HepG2 (cell line): ENCODE results near the gene LDB2. TPM values are rescaled to one million over a fixed set of nuclear protein-coding genes. Genes with fewer than 3 reads are reported as not detected.
"Not testable (repeated sequence)": the region's sequence is repeated elsewhere in the genome, so short reads cannot be mapped to it uniquely, and the experiment has no call there.

Experiments
- ATAC-seq: fragments of 200-7000 bp; cut with Tn5 transposase; 3 replicates; pipeline ENCODE4 v1.9.1; 2020; ENCODE audit warnings: mild to moderate bottlenecking, moderate library complexity
- BruUV-seq: library from RNA; stranded (reverse); fragments of 400-500 nt; replicated peaks from 2 replicates; lab custom pipeline; 2021; lab: Mats Ljungman, UMichigan
- CTCF ChIA-PET: fragments of 300-600 bp; formaldehyde crosslinking; extraction: SDS; loops from one replicate; lab custom pipeline; 2021; ENCODE audit warnings: low total read pairs, inconsistent platforms, low intra/inter-chr PET ratio; lab: Yijun Ruan, JAX
- POLR2A ChIA-PET: fragments of 350-600 bp; sonication (Branson Sonifier 250); formaldehyde crosslinking; loops from one replicate; lab custom pipeline; 2020; ENCODE audit warnings: antibody characterized with exemption, inconsistent platforms; lab: Yijun Ruan, JAX
- DNase-seq: peaks from one replicate; pipeline ENCODE4 v3.0.0-alpha.2; 2015; ENCODE audit warnings: low spot score
- FAIRE-seq: peaks from 3 replicates; lab custom pipeline; 2011; peaks lifted over from hg19 to GRCh38; lab: Jason Lieb, UNC
- H2AFZ ChIP-seq: one replicate; pipeline ENCODE4 v1.6.1; 2011; ENCODE audit warnings: low read length, inconsistent platforms
- H3K27ac ChIP-seq: fragments of 300-600 bp; 3 replicates; pipeline ENCODE4 v1.8.0; 2011; ENCODE audit warnings: mixed run types, mild to moderate bottlenecking, mixed read lengths, low read length, inconsistent platforms; ENCODE audit not compliant: insufficient read depth; ENCODE audit errors: extremely low read length
- H3K27me3 ChIP-seq, 2 experiments: fragments of 200-600 bp in 1 of 2; 2 replicates in 1 of 2; 3 replicates in 1 of 2; pipeline versions ENCODE4 v1.6.0 to v1.8.0; 2011; ENCODE audit warnings: low read length in 2 of 2, mild to moderate bottlenecking in 2 of 2, moderate library complexity in 2 of 2, inconsistent platforms in 1 of 2; ENCODE audit not compliant: insufficient read depth in 2 of 2, control insufficient read depth in 1 of 2
- H3K36me3 ChIP-seq, 2 experiments: fragments of 200-600 bp in 1 of 2; replicated peaks in 1 of 2; 2 replicates in 1 of 2; 3 replicates in 1 of 2; pipeline versions ENCODE4 v1.5.1 to v1.8.0; 2011; ENCODE audit warnings: low read length in 2 of 2, inconsistent platforms in 1 of 2; ENCODE audit not compliant: insufficient read depth in 2 of 2, control insufficient read depth in 1 of 2
- H3K4me1 ChIP-seq: 2 replicates; pipeline ENCODE4 v1.5.1; 2012; ENCODE audit warnings: low read length, inconsistent platforms; ENCODE audit not compliant: insufficient read depth
- H3K4me2 ChIP-seq: 2 replicates; pipeline ENCODE4 v1.6.0; 2011; ENCODE audit warnings: low read depth, low read length, inconsistent platforms
- H3K4me3 ChIP-seq, 3 experiments: fragments of 200-600 bp in 1 of 3; sonication (generic), shearing (Covaris generic) in 1 of 3; replicated peaks in 1 of 3; 2 replicates each; pipeline ENCODE4 v1.5.1; 2011 to 2016; ENCODE audit warnings: low read length in 3 of 3, inconsistent platforms in 2 of 3, low read depth in 2 of 3, mild to moderate bottlenecking in 2 of 3, control low read depth in 1 of 3, mixed read lengths in 1 of 3; ENCODE audit not compliant: insufficient read depth in 1 of 3
- H3K79me2 ChIP-seq: one replicate; pipeline ENCODE4 v1.6.1; 2011; ENCODE audit warnings: low read length, inconsistent platforms; ENCODE audit not compliant: insufficient read depth
- H3K9ac ChIP-seq: 2 replicates; pipeline ENCODE4 v1.6.0; 2011; ENCODE audit warnings: mild to moderate bottlenecking, low read depth, low read length, inconsistent platforms; ENCODE audit not compliant: insufficient read depth
- H3K9me3 ChIP-seq: 2 replicates; pipeline ENCODE4 v1.5.1; 2012; ENCODE audit warnings: mild to moderate bottlenecking, low read length
- H4K20me1 ChIP-seq: 2 replicates; pipeline ENCODE4 v1.6.0; 2011; ENCODE audit warnings: inconsistent platforms, mild to moderate bottlenecking, low read length, moderate library complexity; ENCODE audit not compliant: insufficient read depth
- WGBS: methylation state at CpG from one replicate; pipeline ENCODE4 v1.1.6; 2017; ENCODE audit warnings: low lambda C conversion rate; 5-methylcytosine and 5-hydroxymethylcytosine counted together
- in situ Hi-C: cut with HindIII; loops from 2 replicates; pipeline ENCODE4 v1.10.0; 2017; ENCODE audit warnings: low pct_unique_long_range_greater_than_20kb; ENCODE audit not compliant: extremely low pct_ligation_motif_present
- intact Hi-C: fragments of 100-400 bp; cut with micrococcal nuclease; formaldehyde crosslinking; loops from one replicate; pipeline ENCODE4 v1.10.0; 2022; ENCODE audit not compliant: unreplicated experiment
- polyA plus RNA-seq, 8 experiments: library from polyadenylated mRNA; depleted of rRNA in 3 of 8; stranded (reverse) in 7 of 8; unstranded in 1 of 8; fragments of >200 nt; fragmentation: Illumina TruSeq in 4 of 8; extraction: Trizol in 4 of 8; gene quantifications; 2 replicates each; pipeline versions ENCODE4 v1.2.1 to v1.2.3, GENCODE V29; 2011 to 2016; ENCODE audit warnings: low read depth in 4 of 8, missing spikeins in 1 of 8, mixed read lengths in 1 of 8; ENCODE audit not compliant: insufficient read depth in 1 of 8
- total RNA-seq, 5 experiments: library from RNA; depleted of rRNA; stranded (reverse); fragments of >200 nt; fragmentation: Illumina TruSeq; extraction: Trizol; gene quantifications; 2 replicates each; pipeline ENCODE4 v1.2.3, GENCODE V29; 2016; ENCODE audit warnings: low read depth in 1 of 5
- TF ChIP-seq, protein P1 (sequence below): sonication (generic); formaldehyde crosslinking; IDR thresholded peaks from 2 replicates; pipeline ENCODE4 v1.9.0; 2022; ENCODE audit warnings: low read depth, missing genetic modification reagents

Gene LDB2
- total and polyA plus RNA-seq, 2 of the 13 experiments (the other 11 are each of a cell fraction or from before 2014, with no cell fraction given), result not detected

DNA sequence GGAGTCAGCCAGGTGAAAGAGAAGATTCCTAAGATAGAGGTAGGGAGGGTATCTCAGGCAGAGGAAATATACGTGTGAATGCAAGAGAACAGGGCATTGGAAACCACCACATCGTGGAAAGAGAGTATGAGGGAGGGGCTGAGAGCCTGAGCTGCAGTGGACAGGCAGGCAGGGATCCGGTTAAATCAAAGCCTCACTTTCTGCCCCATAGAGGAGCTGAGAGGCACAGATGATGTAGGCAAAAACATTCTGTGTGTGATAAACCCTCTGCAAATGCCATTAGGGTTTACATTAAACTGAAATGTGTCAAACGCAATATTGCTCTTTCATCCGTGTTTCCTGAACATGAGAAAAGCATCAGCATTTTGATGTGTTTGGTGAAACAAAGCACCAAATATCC lies 374.0 kb downstream of the LDB2 start:
- intact Hi-C loops, result no loop called here
- Histone ChIP-seq H3K4me2 (no peak overlapping the region), H3K79me2 (no peaks in the 10 kb centered on the region), H3K4me3 (no peak overlapping the region), H3K4me1 (no peaks in the 10 kb centered on the region), H3K27ac (no peak overlapping the region)
- no TSS peak for BruUV-seq
- DNase-seq (no peak), FAIRE-seq (no peak)
- TF ChIP-seq, protein P1, sequence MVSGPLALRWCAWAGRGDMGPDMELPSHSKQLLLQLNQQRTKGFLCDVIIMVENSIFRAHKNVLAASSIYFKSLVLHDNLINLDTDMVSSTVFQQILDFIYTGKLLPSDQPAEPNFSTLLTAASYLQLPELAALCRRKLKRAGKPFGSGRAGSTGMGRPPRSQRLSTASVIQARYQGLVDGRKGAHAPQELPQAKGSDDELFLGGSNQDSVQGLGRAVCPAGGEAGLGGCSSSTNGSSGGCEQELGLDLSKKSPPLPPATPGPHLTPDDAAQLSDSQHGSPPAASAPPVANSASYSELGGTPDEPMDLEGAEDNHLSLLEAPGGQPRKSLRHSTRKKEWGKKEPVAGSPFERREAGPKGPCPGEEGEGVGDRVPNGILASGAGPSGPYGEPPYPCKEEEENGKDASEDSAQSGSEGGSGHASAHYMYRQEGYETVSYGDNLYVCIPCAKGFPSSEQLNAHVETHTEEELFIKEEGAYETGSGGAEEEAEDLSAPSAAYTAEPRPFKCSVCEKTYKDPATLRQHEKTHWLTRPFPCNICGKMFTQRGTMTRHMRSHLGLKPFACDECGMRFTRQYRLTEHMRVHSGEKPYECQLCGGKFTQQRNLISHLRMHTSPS (CRISPR knock-in tag), result no peak
- TF ChIP-seq, all 625 proteins: peak for 0
- no peaks in the 10 kb centered on the region for H3K36me3 ChIP-seq
- no peak for ATAC-seq
- CTCF ChIA-PET, result no interaction called here
- in situ Hi-C loops, result no loop called here
- H3K27me3 ChIP-seq, result 0 out of 5 replicates have a peak, but pooled peaks cover 0 to 6% of the 10 kb centered on the region in 2 experiments
- H3K9ac ChIP-seq, result no peak overlapping the region
- 8% methylated on average over 5 of the region's 5 CpGs for WGBS
- H2AFZ ChIP-seq, result no peak overlapping the region
- no peaks in the 10 kb centered on the region for H3K9me3 ChIP-seq
- no peaks in the 10 kb centered on the region for H4K20me1 ChIP-seq
- POLR2A ChIA-PET, result no interaction called here

DNA sequence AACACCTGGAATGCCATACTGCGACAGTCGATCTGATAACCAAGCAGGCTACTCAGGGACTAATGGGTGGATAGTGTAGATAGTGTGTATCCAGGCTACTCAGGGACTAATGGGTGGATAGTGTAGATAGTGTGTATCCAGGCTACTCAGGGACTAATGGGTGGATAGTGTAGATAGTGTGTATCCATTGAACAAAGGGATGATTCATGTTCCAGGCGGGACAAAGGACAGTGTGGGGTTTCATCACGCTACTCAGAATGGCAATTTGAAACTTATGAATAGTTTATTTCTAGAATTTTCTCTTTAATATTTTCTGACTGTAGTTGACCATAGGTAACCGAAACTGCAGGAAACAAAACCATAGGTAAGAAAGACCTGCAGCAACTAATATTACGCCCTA lies 374.9 kb downstream of the LDB2 start:
- H3K27ac ChIP-seq, DNase-seq, H3K27me3 ChIP-seq, in situ Hi-C loops, BruUV-seq, H3K9me3 ChIP-seq, H3K4me2 ChIP-seq, H3K4me3 ChIP-seq, H3K9ac ChIP-seq, FAIRE-seq, CTCF ChIA-PET, intact Hi-C loops, H3K4me1 ChIP-seq, POLR2A ChIA-PET, ATAC-seq, H2AFZ ChIP-seq, H4K20me1 ChIP-seq, H3K36me3 ChIP-seq, H3K79me2 ChIP-seq: not testable (repeated sequence)
- WGBS, result 11% methylated on average over 6 of the region's 6 CpGs
